Measurements from ENCODE around the gene NCKAP5.
"Not testable (repeated sequence)": the region's sequence is repeated elsewhere in the genome, so short reads cannot be mapped to it uniquely, and the experiment has no call there.

The NCKAP5 gene

DNA sequence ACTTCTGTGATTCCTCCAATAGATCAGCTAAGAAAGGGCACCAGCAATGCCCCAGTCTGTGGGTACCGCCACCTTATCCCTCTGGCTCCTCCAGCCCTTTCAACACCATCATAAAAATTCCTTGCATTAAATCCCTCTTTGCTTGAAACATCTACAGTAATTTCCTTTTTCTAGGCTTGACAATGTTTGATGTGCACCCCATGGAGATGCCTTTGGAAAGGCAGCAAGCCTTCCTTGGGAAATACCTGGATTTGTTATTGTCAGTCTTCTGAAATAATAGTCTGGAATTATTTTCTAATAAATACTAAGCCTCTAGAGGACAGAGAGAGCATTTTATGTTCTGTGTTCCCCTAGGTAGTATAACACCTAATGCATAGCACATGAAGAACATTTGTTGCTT, 46.1 kb downstream of the NCKAP5 start:
- no peak for DNase-seq (ENCODE audit: low read depth)

DNA sequence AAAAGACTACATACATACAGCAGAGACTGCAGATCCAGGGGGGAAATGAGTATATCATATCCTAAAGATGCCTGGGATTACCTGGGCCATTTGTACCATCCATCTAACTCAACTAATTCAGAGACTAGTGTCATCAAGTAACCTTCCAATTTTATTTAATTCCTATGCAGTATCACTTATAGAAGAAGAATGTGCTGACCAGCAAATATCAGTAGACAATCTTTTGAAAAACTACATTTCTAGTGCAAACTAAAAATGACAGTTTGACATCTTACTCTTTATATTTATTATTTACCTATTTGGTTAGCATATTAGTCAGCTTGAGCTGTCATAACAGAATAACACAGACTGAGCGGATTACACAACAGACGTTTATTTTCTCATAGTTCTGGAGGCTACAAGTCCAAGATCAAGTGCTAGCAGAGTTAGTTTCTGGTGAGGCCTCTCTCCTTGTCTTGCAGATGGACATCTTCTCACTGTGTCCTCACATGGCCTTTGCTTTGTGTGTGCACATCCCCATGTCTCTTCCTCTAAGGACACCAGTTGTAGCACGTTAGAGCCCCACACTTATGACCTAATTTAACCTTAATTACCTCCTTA, 47.0 kb downstream of the NCKAP5 start:
- no peak for DNase-seq (ENCODE audit: low read depth)

DNA sequence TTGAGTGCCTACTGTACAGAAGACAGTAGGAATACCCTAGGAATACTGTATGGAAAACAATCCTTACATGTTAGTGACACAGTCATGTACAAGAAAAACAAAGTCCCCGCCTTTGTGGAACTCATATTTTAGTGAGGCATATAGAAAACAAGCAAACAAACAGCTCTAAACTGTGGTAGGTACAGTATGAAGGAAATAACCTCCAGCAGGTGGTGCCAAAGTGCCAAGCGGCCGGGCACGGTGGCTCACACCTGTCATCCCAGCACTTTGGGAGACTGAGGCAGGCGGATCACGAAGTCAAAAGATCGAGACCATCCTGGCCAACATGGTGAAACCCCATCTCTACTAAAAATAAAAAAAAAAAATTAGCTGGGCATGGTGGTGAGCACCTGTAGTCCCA, 48.6 kb downstream of the NCKAP5 start:
- not testable (repeated sequence) for DNase-seq (ENCODE audit: low read depth)

GRCh38 chr2:133518700-133519344, 49.4 kb downstream of the NCKAP5 start:
- no peak for DNase-seq (ENCODE audit: low read depth)

DNA sequence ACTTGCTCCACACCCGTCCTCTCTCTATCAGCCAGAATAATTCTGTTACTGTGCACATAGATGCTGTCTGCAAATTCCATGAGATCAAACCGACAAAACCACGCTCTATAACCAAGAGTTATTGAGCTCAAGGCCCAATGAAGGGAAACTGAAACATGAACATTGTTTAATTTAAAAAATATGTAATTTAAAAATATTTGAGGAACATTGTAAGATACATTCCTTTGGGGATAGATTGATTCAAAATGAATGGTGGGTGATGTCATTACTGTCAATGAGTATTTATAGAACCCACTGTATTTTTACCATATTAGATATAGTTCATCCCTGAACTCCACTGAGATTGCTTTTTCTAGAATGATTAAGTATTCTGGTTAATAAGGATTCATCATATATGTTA, 50.4 kb downstream of the NCKAP5 start:
- no peak for DNase-seq (ENCODE audit: low read depth)

GRCh38 chr2:133516405-133517026, 51.7 kb downstream of the NCKAP5 start:
- no peak for DNase-seq (ENCODE audit: low read depth)

GRCh38 chr2:133515271-133515670, 53.0 kb downstream of the NCKAP5 start:
- DNase-seq (ENCODE audit: low read depth): no peak

- no peak for DNase-seq (ENCODE audit: low read depth)
These were observed 54.4 kb downstream of the NCKAP5 start for GRCh38 chr2:133513893-133514292.

- no peak for DNase-seq (ENCODE audit: low read depth)
These were observed 56.1 kb downstream of the NCKAP5 start for GRCh38 chr2:133512121-133512520.

GRCh38 chr2:133511679-133512078, 56.6 kb downstream of the NCKAP5 start:
- no peak for DNase-seq (ENCODE audit: low read depth)

- DNase-seq (ENCODE audit: low read depth): no peak
These were observed 58.5 kb downstream of the NCKAP5 start for GRCh38 chr2:133509777-133510176.

DNA sequence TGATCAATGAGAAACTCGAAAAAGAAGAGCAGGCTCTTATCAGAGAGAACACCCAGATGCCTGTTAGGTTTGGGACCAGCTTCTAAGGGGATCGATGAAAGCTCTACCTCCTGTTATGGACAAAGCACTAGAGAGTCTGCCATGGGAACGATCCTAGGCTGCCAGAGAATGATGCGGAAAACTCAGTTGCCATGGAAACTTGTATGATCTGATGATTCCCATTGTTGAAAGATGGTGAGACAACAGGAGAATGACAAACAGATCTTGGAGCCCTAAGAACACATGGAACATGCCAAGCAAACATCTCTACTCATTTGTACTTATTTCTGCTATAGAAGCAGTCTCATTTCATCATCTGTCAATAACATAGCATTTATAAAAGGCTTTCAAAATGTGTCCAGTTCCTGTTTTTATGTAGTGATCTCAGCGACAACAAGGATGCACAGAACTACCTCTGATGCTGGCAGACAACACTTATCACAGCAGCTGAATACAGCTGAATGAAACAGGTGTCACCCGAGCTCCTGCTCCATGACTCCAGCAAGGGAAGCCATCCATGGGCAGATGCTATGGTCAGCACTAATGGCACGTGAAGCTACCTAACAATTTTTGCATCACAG, 59.6 kb downstream of the NCKAP5 start:
- no peak for DNase-seq (ENCODE audit: low read depth)

DNA sequence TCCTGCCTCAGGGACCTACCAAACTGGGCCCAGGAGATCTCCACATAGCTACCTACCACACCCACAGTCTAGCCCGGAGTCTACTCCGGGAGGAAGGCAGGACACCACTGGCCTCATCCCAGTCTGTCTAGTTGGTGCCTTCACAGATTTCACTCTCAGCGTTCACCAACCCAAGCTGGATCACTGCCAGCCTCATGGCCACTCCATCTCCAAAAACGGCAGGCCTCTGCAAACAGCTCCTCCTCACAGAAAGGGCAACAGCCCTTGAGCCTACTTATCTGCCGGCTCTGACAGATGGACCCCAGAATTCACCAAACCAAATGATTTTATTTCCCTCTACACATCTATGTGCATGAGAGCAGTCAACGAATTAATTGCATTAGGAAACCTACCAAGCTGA, 61.3 kb downstream of the NCKAP5 start:
- DNase-seq (ENCODE audit: low read depth): no peak

- no peak for DNase-seq (ENCODE audit: low read depth)
These were observed 63.4 kb downstream of the NCKAP5 start for GRCh38 chr2:133504566-133505505.

DNA sequence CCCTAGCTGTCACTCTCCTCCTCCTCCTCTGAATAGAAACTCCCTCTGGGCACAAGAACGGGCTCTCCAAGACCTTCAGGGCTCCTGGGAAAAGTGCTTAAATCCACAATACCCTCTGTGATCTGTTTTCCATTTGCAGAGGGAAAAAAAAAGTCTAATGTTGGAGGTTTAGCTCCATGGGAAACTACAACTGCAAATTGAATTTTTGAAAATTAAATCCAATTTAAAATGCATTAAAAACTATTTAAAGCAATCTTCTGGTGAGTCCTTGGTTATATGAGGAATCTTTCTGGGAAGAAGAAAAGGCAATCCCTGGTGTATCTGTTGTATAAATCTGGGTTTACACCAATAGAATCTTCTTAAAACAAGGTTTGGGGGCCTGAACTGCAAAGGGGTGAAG, 64.3 kb downstream of the NCKAP5 start:
- no peak for DNase-seq (ENCODE audit: low read depth)

- DNase-seq (ENCODE audit: low read depth): no peak
These were observed 64.9 kb downstream of the NCKAP5 start for GRCh38 chr2:133503323-133503722.

DNA sequence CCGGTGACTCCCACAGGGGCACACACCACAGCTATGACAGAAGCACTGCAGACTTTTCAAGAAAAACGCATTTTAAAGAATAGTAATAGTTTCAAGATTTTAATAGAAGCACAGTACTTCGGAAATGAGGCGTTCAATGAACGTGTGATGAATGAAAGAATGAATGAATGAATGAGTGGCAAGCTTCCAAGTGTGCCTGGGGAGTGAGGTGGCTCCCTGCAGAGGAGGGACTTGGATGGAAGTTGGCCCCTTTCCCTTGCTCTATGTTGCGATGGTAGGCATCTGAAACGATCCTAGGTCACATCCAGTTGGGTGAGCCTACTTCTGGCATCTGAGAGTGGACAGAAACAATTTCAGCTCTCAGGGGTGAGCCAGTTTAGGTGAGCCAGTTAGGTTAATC, 65.6 kb downstream of the NCKAP5 start:
- DNase-seq (ENCODE audit: low read depth): no peak

GRCh38 chr2:133500917-133501316, 67.3 kb downstream of the NCKAP5 start:
- no peak for DNase-seq (ENCODE audit: low read depth)

- DNase-seq (ENCODE audit: low read depth): no peak
These were observed 69.3 kb downstream of the NCKAP5 start for GRCh38 chr2:133498662-133499585.

GRCh38 chr2:133497951-133498565, 70.2 kb downstream of the NCKAP5 start:
- no peak for DNase-seq (ENCODE audit: low read depth)
